ENCODE data around the gene SAFB. TPM values are rescaled to one million over a fixed set of nuclear protein-coding genes. Genes with fewer than 3 reads are reported as not detected.

The SAFB gene
- total and polyA plus RNA-seq, 2 of the 4 experiments (the other 2 are of a cell fraction), result 18.5 to 41.2 TPM

DNA sequence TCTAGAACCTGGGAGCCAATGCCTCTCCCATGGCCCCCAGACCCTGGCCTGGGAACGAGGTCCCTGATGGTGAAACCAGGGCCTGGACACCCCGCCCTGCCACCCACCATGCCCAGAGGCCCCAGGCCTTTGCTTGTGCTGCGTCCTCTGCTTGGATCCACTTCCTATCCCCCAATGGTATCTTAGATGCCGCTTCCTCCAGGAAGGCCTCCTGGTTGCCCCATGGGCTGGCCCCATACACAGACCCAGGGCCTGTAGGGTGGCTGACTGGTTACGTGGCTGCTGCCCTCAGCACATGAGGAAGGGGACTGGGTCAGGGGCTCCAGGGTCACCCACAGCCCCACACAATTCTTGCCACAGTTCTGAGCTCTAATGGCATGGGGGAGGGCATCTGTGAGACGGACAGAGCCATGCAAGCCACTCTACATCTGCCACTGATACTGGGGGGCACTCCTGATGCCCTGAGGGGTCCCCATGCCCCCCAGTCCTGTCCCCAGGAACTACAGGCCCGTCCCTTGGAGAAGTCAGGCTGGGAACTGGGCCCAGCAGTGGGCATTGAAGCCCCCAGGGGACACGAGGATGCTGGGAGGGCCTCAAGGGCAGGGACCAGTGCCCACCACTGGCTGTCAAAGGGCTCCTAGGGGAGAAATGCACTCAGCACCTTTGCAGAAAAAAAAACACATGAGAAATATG, 72.2 kb downstream of the SAFB start (continued):
- TF ChIP-seq, protein P1, sequence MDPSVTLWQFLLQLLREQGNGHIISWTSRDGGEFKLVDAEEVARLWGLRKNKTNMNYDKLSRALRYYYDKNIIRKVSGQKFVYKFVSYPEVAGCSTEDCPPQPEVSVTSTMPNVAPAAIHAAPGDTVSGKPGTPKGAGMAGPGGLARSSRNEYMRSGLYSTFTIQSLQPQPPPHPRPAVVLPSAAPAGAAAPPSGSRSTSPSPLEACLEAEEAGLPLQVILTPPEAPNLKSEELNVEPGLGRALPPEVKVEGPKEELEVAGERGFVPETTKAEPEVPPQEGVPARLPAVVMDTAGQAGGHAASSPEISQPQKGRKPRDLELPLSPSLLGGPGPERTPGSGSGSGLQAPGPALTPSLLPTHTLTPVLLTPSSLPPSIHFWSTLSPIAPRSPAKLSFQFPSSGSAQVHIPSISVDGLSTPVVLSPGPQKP (IDR thresholded peaks at IDR 0.05; ENCODE audit: borderline replicate concordance, low read depth, low read length), result no peak

DNA sequence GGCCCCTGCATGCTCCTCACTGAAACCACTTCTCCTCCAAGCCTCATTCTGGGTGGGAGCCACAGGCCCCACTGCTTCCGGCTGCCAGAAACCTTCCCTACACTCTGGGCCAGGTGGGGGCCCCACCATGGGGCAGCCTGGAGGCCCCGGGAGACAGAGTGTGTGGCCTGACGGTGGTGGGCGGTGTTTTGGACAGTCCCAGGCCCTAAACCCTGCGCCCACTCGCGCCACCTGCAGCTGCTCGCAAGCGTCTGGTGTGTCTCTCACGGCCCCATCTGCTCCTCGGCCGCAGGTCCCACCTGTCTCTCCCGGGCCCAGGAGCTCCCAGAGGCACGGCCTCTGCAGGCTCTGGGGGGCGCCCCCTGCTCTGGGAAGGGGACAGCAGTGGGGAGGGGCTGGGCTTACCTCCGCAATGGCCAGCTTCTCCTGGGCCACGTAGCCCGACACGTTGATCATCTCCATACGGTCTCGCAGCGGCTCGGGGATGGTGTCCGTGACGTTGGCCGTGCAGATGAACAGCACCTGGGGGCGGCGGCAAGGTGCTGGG, 72.8 kb downstream of the SAFB start:
- H3K4ac ChIP-seq (ENCODE audit: low read depth, low read length), result no peak overlapping the region
- H3K27me3 ChIP-seq (ENCODE audit: control insufficient read depth, insufficient read depth, low read length), result no peaks in the 10 kb centered on the region
- no peak overlapping the region for H3K23ac ChIP-seq (ENCODE audit: low read depth, low read length)
- H2AK9ac ChIP-seq (replicated peaks; ENCODE audit: low read depth, low read length, poor library complexity), result peak overlapping the region; percentile 58
- H2AFZ ChIP-seq (replicated peaks; ENCODE audit: low read length, poor library complexity), result no peak overlapping the region
- peaks cover 4% of the 10 kb centered on the region; the same call in 1 of the 2 replicates for H3K9me1 ChIP-seq (ENCODE audit: insufficient read depth, low read length)
- ChIA-PET POLR2A (ENCODE audit: unreplicated experiment) (no interaction called here), CTCF (no interaction called here)
- BruUV-seq (replicated peaks), result no TSS peak
- peaks cover 2% of the 10 kb centered on the region; the same call in 1 of the 2 replicates for H3K4me1 ChIP-seq (ENCODE audit: control insufficient read depth, insufficient read depth, low read length)
- intact Hi-C loops (cut with micrococcal nuclease), result no loop called here
- no peak overlapping the region for H3K4me2 ChIP-seq (ENCODE audit: low read depth, low read length)
- in situ Hi-C loops (cut with MboI; ENCODE audit: low sequenced_read_pairs), result no loop called here
- DNase-seq, result no peak
- no peak overlapping the region for H3K4me3 ChIP-seq (ENCODE audit: insufficient read depth, low read depth, low read length)
- dilution Hi-C loops (cut with HindIII; ENCODE audit: low sequenced_read_pairs, unreplicated experiment), result no loop called here
- ATAC-seq (ENCODE audit: low read depth), result no peak
- H2BK15ac ChIP-seq (ENCODE audit: low read depth, low read length), result no peak overlapping the region
- no peak overlapping the region for H2BK120ac ChIP-seq (ENCODE audit: low read depth, low read length)
- 89% methylated on average over 8 of the region's 28 CpGs; no CpG with 5 or more reads in 1 of the 2 experiments for WGBS, 2 experiments (ENCODE audit: extremely low coverage in 2 of 2, insufficient read length in 1 of 2)
- no peak overlapping the region for H2BK20ac ChIP-seq (ENCODE audit: low read depth, low read length)
- no peak overlapping the region for H2AK5ac ChIP-seq (ENCODE audit: low read depth, low read length)
- peaks cover 79% of the 10 kb centered on the region for H4K20me1 ChIP-seq (ENCODE audit: insufficient read depth, low read length)
- no peak overlapping the region for H3K27ac ChIP-seq (ENCODE audit: insufficient read depth, low read length)
- H3K9ac ChIP-seq (ENCODE audit: low read depth, low read length), result no peak overlapping the region
- H3K14ac ChIP-seq (replicated peaks; ENCODE audit: low read depth, low read length), result no peak overlapping the region
- H4K5ac ChIP-seq (ENCODE audit: low read depth, low read length), result no peak overlapping the region
- H4K8ac ChIP-seq (ENCODE audit: low read depth in 2 of 2, low read length in 2 of 2), result no peak overlapping the region
- H3K9me3 ChIP-seq (ENCODE audit: control insufficient read depth, insufficient read depth, low read length), result no peaks in the 10 kb centered on the region
- no peak overlapping the region for H4K91ac ChIP-seq (ENCODE audit: insufficient read depth, low read depth, low read length)
- no peak overlapping the region for H2BK5ac ChIP-seq (ENCODE audit: low read depth, low read length, poor library complexity, severe bottlenecking)
- peaks cover 7 to 79% of the 10 kb centered on the region in 2 experiments; a peak in 3 of 4 replicates for H3K79me1 ChIP-seq (ENCODE audit: low read depth in 1 of 2, low read length in 2 of 2)
- H3K36me3 ChIP-seq (ENCODE audit: control insufficient read depth, insufficient read depth, low read length), result peaks cover 83% of the 10 kb centered on the region
- no peak overlapping the region for H3K18ac ChIP-seq (ENCODE audit: low read depth, low read length)
- H3K56ac ChIP-seq (ENCODE audit: extremely low read depth, insufficient read depth, low read length), result no peak overlapping the region
- TF ChIP-seq RAD21 (IDR thresholded peaks at IDR 0.05; ENCODE audit: low read length) (no peak), MAZ (IDR thresholded peaks at IDR 0.05; ENCODE audit: borderline replicate concordance, low read depth, low read length) (no peak), FOS (IDR thresholded peaks at IDR 0.05; ENCODE audit: low read depth, low read length) (no peak), BHLHE40 (IDR thresholded peaks at IDR 0.05; ENCODE audit: low read depth, low read length) (no peak), SMC3 (IDR thresholded peaks at IDR 0.05; ENCODE audit: low read depth, low read length) (no peak), MAFK (IDR thresholded peaks at IDR 0.05; ENCODE audit: low read depth, low read length) (no peak), CEBPB (IDR thresholded peaks at IDR 0.05; ENCODE audit: low read depth, low read length) (no peak), NFE2L2 (IDR thresholded peaks at IDR 0.05; ENCODE audit: low read depth, low read length) (no peak), POLR2A (IDR thresholded peaks at IDR 0.05; ENCODE audit: low read depth, low read length) (no peak), RCOR1 (IDR thresholded peaks at IDR 0.05; ENCODE audit: insufficient replicate concordance, low read length) (no peak)
- TF ChIP-seq, protein P2, sequence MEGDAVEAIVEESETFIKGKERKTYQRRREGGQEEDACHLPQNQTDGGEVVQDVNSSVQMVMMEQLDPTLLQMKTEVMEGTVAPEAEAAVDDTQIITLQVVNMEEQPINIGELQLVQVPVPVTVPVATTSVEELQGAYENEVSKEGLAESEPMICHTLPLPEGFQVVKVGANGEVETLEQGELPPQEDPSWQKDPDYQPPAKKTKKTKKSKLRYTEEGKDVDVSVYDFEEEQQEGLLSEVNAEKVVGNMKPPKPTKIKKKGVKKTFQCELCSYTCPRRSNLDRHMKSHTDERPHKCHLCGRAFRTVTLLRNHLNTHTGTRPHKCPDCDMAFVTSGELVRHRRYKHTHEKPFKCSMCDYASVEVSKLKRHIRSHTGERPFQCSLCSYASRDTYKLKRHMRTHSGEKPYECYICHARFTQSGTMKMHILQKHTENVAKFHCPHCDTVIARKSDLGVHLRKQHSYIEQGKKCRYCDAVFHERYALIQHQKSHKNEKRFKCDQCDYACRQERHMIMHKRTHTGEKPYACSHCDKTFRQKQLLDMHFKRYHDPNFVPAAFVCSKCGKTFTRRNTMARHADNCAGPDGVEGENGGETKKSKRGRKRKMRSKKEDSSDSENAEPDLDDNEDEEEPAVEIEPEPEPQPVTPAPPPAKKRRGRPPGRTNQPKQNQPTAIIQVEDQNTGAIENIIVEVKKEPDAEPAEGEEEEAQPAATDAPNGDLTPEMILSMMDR (conservative IDR thresholded peaks at IDR 0.05; ENCODE audit: low read depth, low read length), result no peak
- TF ChIP-seq, protein P1 (IDR thresholded peaks at IDR 0.05; ENCODE audit: borderline replicate concordance, low read depth, low read length), result no peak
